NCI-H2171 (cell line): ENCODE measurements around the gene KDM3A.
A peak's percentile ranks its signal among the peaks of the same experiment; 100 is the strongest.

Source experiments
- DNase-seq: peaks from one replicate; lab custom pipeline; 2025; lab: John Stamatoyannopoulos, UW

Gene KDM3A

DNA sequence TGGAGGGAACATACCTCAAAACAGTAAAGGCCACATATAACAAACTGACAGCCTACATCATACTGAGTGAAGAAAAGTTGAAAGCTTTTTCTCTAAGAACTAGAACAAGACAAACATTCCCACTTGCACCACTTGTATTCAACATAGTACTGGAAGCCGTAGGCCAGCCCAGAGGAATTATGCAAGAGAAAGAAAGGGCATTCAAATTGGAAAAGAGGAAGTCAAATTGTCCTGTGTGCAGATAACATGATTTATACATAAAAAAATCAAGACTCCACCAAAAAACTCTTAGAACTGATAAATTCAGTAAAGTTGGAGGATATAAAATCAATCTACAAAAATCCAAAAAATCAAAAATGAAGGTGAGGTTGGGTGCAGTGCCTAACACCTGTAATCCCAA is 8.0 kb upstream of the KDM3A start:
- no peak for DNase-seq

DNA sequence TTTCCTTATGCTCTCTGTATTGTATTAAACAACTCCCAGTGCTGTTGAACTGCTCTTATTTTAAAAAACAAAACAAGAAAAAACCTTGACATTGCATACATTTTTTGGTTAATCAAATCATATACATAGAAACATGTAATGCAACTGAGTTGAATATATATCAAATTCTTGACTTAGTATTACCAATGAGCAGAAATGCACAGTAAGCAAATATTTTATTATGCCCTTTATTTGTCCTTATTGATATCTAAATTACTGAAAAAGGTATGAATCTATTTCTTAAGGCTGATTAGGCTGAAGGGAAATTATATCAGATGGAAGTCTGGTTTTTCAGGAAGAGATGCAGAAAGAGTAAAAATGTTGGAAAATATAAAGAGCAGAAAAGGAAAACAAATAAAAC is 6.9 kb upstream of the KDM3A start:
- no peak for DNase-seq

GRCh38 chr2:86435531-86435930 is 5.6 kb upstream of the KDM3A start:
- no peak for DNase-seq

DNA sequence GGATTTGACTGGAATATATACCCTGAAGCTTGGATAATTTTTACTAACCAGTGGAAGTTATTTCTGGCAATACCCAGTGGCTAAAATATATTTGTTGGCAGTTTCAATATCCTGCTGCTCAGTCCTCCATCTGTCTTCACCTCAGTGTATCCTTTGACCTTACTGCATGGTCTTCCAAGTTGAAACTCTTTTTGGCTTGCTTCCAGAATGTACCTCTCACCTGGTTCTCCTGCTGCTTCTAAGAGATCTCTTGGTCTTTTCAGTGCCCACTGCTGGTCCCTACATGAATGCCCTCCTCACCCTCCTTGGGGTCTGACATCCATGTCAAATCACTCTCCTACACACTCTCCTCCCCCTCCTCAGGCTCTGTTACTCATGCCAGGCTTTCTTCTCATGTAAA is 4.8 kb upstream of the KDM3A start:
- no peak for DNase-seq

DNA sequence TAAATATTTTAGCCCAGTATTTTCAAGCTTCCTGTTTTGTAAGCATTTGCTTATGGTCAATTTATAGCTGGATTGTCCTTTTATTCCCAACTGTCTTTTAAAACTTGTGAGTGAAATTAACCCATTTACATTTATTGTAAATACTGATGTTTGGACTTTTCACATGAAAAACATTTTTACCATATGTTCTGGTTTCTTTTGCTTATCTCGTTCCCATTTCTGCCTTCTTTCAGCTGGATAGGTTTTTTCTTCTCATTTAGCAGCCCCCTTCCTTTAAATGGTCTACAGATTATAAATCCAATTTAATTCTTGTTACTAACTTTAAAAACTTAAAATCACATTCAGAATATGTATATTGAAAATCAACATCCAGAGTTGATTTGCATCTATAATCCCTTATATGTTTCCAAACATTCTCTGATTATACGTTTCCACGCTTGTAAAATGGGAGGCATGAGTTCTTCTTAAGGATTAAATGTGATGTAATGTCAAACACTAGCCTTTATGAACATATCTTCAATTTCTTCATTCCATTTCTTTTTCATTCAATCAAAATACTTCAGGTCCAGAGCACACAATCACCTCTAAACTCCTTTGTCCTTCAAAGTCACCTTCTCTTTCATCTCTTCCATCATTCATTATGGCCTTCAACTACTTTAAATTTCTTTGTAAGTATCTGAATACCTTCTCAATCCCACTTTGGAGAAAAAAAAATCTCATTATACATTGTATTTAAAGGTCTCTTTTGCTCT is 1.1 kb upstream of the KDM3A start:
- DNase-seq = no peak

GRCh38 chr2:86441392-86441881 is 266 bp downstream of the KDM3A start:
- no peak for DNase-seq

GRCh38 chr2:86441882-86442641 is 891 bp downstream of the KDM3A start:
- DNase-seq = peak; percentile 38

DNA sequence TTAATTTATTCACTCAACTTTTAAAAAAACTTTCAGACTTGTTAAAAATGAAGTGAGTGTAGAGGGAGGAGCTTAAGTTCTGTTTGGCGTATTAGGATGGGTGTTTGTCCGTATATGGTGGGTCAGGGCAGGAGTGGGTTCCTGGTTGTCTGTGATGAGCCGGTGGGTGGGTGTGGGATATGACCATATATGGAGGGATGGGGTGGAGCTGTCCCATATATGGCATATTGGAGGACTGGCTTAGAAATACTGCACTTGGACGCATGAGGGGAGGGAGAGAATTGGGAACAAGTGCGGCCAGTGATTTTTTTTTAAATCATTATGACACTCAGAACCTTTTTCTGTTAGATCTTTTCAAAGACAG is 1.5 kb downstream of the KDM3A start:
- DNase-seq = peak; percentile 22

DNA sequence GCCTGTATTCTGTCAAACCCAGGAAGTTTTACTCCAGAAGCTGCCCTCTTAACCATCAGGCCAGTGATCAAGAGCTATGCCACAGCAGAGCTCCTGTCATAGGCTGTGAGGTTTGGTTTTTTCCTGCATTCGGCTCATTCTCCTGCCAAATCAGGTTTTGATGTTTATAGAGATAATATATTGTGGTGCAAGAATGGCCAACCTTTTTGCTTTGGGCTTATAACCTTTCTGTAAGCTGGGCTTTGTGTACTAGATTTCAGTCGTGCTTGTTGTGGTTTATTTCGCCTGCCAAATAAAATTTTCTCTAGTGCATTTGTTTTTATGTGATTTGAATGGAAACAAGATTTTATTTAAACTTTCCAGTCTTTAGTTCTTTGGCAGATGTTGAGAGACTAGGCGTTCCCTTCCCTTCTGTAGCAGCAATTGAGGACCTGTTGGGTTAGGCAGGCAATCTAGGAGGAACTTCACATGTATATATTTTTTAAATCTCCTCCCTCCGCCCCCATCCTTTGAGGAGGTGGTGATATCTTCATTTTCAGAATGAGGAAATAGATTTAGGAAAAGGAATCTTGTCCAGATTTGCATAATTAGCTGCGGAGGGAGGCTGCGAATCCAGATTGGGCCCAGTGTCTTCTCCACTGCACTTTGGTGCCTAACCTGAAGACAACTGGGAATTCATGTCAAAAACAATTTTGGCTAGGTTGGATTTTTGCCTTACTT is 2.6 kb downstream of the KDM3A start:
- no peak for DNase-seq

- DNase-seq = no peak
Observed at GRCh38 chr2:86445436-86445835, 4.3 kb downstream of the KDM3A start.

- DNase-seq = no peak
Observed at GRCh38 chr2:86446060-86446459, 4.9 kb downstream of the KDM3A start.

- no peak for DNase-seq
Observed at GRCh38 chr2:86453836-86454235, 12.7 kb downstream of the KDM3A start.

- no peak for DNase-seq
Observed at GRCh38 chr2:86454238-86454637, 13.1 kb downstream of the KDM3A start.

DNA sequence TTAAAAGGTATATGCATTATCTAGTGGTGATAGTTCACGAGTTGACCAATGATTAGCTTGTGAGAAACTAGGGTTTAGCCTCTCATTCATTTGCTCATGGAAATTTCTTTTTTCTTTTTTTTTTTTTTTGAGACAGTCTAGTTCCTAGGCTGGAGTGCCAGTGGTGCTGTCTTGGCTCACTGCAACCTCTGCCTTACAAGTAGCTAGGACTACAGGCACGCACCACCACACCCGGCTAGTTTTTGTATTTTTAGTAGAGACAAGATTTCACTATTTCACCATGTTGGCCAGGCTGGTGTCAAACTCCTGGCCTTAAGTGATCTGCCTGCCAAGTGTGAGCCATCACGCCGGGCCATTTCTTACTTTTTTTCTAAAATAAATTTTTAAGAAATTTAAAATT is 14.0 kb downstream of the KDM3A start:
- no peak for DNase-seq

DNA sequence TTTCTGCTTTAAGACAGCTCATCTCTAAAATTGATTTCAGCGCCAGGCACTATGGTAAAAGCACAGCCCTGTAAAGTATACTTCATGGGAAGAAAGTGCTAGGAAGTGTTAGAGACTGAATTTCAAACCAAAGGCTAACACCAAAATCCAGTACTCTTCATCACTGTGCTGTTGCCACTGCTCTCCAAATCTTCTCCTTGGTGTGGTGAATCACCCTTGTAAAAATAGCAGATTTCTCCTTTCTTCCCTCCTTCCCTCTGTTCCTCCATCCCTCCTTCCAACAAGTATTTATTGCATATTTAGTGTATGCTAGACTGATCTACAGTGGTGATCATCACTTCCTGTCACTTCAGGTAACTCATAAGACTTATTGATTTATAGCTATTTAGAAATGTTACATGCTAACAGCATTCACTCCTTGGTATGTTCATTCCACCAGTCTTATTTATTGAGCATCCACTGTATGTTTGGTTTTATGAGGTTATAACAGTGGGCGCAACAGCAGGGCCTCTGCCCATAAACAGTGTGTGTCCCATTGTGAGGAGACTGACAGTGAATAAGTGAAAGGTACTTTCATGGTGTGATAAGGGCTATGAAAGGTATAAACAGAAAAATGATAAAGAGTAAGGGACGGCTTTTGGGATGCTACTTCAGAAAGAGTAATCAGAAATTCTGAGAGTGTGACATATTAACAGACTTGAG is 20.0 kb downstream of the KDM3A start:
- DNase-seq = no peak

DNA sequence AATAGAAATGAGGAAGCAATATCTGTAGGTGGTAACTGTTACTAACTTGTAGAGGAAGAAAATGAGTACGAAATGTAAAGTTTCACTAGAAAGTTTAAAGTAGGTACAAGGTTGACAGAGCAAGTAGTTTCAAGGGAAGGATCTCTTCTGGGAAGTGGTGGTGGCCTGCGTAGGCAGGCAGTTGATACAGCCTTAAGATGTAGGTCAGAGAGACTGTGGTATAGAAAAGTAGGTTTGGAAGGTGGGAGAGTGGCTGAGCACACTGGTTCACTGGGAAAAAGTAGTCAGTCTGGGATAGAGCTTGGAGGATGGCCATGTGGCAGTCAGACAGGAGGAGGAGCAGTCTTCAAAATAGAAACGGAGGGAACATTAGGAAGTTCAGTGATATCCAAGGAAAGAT is 23.5 kb downstream of the KDM3A start:
- no peak for DNase-seq

GRCh38 chr2:86466306-86466705 is 25.1 kb downstream of the KDM3A start:
- no peak for DNase-seq

DNA sequence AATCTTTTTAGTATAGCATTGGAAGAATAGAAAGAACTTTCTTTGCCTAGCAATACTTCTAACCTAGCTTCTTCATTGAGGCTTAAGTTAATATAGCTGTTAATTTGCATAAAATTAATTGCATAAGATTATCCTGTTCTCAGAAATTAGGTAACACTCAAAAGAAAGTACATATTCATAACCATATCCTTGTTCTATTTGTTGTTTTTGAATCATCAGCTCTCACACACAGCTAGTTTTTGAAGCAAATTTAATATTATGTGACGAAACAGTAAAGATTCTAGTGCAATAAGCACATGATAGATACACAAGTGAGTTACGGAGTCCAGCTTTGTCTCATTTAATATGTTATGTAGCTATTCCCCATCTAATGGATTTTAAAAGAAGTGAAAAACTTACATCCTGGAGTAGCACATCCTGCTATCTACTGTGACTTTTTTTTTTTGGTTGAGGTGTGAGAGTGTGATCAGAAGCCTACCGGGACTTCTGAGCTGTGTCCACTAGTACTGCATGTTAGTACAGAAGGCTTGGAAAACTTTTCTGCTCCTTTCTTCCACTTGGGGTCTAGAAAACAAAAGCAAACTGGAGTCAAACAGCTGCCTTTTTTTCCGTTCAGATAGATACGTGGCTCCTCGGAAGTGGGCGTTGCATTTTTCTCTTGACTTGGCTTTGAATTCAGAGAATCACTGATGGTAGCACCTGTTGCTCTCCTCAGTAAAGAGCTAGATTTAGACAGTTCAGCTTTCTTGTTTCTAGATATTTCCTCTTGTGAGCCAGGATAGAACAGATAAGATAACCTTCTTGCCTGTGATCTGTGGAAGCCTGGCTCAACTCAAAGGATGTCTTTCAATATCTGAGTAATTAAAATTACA is 27.2 kb downstream of the KDM3A start:
- DNase-seq = no peak

GRCh38 chr2:86470890-86471289 is 29.7 kb downstream of the KDM3A start:
- DNase-seq = no peak

DNA sequence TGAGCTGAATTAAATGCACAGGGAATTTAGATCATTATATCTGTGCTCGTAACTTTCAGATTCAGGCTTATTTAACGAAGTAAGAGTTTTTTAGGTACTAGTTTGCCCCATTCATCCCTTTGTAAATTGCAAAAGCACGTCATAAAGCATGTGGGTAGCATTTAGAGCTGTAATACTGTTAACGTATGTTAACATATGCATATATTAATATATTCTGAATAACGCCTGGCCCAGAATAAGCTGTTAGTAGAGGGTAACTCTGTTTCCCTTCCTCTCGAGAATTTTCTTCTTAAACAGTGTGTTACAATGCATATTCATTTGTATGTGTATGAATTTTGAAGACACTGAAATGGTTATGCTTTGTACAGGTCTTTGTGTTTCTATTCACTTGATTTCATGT is 30.5 kb downstream of the KDM3A start:
- no peak for DNase-seq

DNA sequence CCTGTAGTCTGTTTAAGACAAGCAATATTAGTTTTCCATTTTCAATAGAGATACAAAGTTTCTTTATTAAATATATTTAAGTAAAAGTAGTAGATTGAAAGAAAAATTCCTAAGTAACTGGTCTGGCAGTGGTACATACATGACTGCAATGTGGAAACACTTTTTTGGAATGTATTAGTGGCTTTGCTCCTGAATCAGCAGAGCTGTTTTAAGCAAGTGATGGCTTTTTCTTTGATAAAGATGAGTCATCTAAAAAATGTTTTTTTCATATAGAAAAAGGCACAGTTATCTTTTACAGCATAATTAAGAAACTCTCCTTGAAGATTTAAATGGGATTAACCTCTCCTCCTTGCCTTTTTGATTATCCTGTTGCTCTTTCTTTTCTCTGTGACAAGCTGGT is 34.9 kb downstream of the KDM3A start:
- DNase-seq = no peak
